ENCODE measurements around the gene TRAF7.

TRAF7 gene

GRCh38 chr16:2178321-2179106 is 22.9 kb downstream of the TRAF7 start:
- in situ Hi-C loops (cut with HindIII; ENCODE audit: low sequenced_read_pairs), result no loop called here

- in situ Hi-C loops (cut with HindIII; ENCODE audit: low sequenced_read_pairs), result no loop called here
Measured at GRCh38 chr16:2179107-2179501, 23.5 kb downstream of the TRAF7 start.

DNA sequence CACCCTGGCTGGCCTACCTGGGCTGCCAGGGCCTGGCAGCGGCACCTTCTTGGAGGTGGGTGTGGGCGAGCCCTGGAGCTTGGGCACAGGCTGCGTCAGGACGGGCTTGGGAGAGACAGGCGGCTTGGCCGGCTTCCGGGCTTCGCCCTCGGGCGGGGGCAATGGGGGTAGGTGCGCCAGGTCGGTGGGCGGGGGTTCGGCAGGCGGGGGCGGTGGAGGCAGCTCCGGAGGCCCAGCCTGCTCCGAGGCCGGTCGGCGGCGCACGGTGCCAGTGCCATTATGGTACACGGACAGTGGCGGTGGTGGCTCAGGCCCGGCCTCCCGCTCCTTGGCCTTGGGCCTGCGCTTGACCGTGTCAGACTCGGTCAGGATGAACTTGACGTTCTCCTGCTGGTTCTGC is 24.0 kb downstream of the TRAF7 start:
- in situ Hi-C loops (cut with HindIII; ENCODE audit: low sequenced_read_pairs), result no loop called here

DNA sequence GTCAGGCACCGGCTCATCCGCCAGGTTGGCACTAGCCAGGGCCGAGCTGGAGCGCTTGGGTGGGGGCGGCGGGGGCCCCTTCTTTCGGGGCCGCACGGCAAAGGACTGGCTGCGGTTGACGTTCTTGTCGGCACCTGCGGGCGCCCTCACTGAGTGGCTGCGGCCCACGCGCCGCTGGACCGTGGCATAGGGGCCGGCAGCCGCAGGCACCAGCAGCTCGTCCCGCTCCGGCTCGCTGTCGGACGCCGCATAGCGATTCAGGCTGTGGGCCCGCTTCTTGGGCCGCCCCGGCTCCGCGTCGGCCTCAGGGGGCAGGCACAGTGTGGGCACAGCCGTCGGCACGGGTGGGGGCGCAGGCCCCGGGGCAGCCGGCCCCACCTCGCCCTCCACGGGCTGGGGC is 24.9 kb downstream of the TRAF7 start:
- in situ Hi-C loops (cut with HindIII; ENCODE audit: low sequenced_read_pairs), result no loop called here

DNA sequence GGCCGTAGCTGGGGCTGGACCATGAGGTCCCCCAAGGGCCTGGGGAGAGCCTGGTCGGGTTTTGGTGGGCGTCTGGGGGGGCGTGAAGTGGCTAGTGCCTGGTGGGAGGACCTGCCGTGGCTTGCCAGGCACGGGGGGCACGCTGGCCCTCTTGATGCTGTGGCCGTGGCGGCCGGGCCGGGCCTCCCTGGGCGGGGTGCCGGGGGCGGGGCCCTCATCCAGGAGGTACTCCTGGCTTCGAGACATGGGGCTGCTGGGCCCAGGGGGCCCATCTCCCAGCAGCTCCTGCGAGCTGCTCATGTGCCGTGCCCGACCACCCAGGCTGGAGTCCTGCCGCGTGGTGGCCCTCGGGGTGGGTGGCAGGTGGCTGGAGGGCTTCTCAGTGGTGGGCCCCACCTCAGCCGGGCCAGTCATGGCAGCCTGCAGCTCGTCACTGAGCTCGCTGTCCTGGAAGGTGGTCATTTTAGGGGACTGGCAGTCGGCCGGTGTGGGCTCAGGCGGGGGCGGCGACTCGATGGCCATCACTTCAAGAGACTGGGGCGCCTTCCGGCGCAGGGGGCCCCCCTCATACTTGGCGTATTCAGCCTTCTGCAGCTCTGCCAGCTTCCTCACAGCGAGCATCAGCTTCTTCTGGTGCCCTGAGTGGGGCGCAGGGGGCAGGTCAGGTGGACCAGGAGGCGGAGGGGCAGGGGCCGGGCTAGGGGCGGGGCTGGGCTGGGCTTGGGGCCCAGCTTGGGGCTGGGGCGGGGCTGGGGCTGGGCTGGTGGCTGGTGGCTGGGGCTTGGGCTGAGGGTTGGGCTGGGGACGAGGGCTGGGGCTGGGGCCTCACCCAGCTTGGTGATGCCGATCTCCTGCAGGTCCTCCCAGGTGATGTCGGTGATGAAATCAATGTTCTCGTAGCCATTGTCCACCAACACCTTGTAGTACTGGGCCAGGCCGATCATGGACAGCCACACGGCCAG is 25.7 kb downstream of the TRAF7 start:
- in situ Hi-C loops (cut with HindIII; ENCODE audit: low sequenced_read_pairs), result no loop called here

GRCh38 chr16:2181952-2182351 is 26.4 kb downstream of the TRAF7 start:
- in situ Hi-C loops (cut with HindIII; ENCODE audit: low sequenced_read_pairs), result no loop called here

- in situ Hi-C loops (cut with HindIII; ENCODE audit: low sequenced_read_pairs), result no loop called here
Measured at GRCh38 chr16:2183671-2184070, 28.1 kb downstream of the TRAF7 start.

DNA sequence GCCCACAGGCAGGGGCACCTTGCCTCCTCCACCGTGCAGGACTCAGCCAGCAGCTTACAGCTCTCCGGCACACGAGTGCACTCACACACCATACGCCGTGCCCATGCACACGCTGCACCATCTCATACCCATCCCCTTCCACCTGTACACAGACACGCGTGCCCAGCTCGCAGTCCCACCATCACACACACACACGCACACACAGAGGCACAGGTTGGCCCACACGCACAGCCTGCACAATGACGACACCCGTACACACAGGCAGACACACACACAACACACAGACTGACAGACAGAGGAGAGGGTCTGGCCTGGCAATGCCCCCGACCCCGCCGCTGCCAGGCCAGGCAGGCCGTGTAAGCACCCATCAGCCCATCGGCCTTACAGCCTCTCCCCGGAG is 28.8 kb downstream of the TRAF7 start:
- in situ Hi-C loops (cut with HindIII; ENCODE audit: low sequenced_read_pairs), result no loop called here

DNA sequence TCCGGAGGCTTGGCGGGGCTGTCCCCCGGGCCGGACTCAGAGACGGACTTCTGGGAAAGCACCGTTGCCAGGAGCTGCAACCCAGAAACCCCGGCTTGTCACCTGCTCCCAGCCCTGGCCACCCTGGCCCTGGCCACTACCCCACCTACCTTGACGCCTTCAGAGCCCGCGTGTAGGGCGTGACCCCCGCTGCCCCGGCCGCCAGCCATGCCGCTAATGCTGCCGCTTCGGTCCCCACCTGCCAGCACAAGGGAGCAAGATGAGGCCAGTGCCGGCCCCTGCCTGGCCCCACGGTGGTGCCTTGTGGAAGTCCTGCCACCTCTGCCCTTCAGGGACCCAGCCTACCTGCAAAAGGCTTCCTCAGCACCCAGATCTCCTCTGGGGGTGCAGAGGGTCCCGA is 29.4 kb downstream of the TRAF7 start:
- in situ Hi-C loops (cut with HindIII; ENCODE audit: low sequenced_read_pairs), result no loop called here

DNA sequence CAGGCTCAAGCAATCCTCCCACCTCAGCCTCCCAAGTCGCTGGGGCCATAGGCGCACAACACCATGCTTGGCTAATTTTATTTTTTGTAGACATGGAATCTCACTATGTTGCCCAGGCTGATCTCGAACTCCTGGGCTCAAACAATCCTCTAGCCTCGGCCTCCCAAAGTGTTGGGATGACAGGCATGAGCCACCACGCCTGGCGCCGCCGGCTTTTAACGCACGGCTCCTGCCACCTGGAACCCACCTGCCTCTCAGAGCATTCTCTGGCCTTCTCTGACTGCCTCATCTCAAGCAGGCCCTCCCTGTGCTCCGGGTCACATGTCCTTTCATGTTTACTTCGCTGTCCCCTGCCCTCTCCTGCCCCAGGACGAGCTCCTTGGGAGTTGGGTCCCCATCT is 30.5 kb downstream of the TRAF7 start:
- in situ Hi-C loops (cut with HindIII; ENCODE audit: low sequenced_read_pairs), result no loop called here

GRCh38 chr16:2186505-2186904 is 30.9 kb downstream of the TRAF7 start:
- in situ Hi-C loops (cut with HindIII; ENCODE audit: low sequenced_read_pairs), result no loop called here

DNA sequence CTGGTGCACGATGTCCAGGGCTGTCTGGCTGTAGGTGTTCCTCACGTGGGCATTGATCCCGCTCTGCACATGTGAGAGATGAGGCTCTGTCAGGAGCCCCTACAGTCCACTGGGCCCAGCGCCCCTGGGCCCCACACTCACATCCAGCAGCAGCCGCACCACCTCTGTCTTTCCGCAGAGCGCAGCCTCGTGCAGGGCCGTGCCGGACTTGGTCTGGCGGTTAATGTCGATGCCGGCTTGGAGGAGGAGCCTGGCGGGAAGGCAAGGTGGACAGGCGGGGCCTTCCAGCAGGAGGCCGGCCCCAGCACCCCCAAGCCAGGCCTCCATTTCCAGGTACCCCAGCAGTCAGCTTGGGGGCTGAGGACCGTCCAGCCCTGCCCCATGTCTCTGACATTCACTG is 31.6 kb downstream of the TRAF7 start:
- in situ Hi-C loops (cut with HindIII; ENCODE audit: low sequenced_read_pairs), result no loop called here

DNA sequence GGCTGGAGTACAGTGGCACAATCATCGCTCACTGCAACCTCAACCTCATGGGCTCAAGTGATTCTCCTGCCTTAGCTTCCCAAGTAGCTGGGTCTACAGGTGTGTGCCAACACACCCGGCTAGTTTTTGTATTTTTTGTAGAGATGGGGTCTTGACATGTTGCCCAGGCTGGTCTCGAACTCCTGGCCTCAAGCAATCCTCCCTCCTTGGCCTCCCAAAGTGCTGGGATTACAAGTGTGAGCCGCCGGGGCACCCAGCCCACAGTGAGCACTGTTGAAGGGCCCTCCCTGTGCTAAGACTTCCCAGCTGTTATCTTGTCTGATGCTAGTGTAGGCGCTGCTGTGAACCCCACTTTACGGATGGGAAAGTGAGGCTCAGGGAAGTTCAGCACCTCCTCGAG is 32.8 kb downstream of the TRAF7 start:
- in situ Hi-C loops (cut with HindIII; ENCODE audit: low sequenced_read_pairs), result no loop called here

- in situ Hi-C loops (cut with HindIII; ENCODE audit: low sequenced_read_pairs), result no loop called here
Measured at GRCh38 chr16:2189252-2189893, 33.8 kb downstream of the TRAF7 start.

- in situ Hi-C loops (cut with HindIII; ENCODE audit: low sequenced_read_pairs), result no loop called here
Measured at GRCh38 chr16:2190002-2190658, 34.5 kb downstream of the TRAF7 start.

DNA sequence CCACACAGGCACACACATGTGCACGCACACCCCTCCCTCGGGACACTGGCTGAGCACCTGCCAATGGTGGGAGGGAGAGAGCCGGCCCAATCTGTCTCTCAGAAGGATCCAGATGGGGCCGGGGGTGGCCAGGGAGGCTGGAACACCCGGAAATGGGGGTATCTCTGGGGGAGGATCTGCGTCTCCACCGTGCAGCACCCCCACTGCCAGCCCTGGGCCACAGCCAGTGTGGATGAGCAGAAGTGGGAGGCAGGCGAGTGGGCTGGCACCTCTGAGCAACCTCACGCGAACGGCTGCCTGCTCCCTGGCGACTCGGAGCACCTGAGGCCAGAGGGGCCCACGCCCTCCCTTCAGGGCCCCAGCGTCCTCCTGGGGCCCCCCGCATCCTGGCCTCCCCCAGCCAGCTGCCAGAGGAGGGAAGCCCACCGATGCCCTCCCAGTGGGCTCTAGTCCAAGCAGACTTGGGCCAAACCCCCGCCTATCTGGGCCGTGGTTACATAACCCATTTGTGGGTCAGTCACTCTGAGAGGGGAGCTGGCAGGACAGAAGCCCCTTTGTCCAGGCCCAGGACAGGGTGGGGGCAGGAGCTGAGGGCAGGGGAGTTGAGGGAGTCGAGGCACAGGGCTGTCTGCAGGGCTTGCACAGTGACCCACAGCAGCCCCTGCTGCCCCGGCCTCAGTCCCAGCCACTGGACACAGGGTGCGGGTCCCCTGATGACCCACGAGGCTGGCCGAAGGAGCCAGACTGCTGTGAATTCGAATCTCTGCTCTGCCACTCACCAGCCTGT is 35.3 kb downstream of the TRAF7 start:
- in situ Hi-C loops (cut with HindIII; ENCODE audit: low sequenced_read_pairs), result no loop called here

DNA sequence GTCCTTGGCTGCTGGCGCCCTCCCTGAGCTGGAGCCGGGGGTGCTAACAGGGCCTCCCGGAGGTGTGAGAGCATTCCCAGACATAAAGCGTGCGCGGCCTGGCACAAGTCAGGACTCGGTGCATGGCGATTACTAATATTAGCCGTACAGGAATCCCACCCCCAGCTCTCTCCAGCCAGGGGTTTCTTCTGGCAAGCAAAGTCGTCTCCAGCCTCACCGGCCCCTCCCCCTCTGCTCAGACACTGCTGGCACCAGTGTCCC is 35.8 kb downstream of the TRAF7 start:
- in situ Hi-C loops (cut with HindIII; ENCODE audit: low sequenced_read_pairs), result no loop called here

GRCh38 chr16:2194166-2194834 is 38.7 kb downstream of the TRAF7 start:
- in situ Hi-C loops (cut with HindIII; ENCODE audit: low sequenced_read_pairs), result no loop called here

- in situ Hi-C loops (cut with HindIII; ENCODE audit: low sequenced_read_pairs), result no loop called here
Measured at GRCh38 chr16:2194852-2195321, 39.3 kb downstream of the TRAF7 start.
